PC-3 (cell line): ENCODE measurements around the gene RANBP3.

Experiments
- EZH2 ChIP-seq: fragments of 300-600 bp; sonication (generic); IDR thresholded peaks from one replicate; pipeline ENCODE4 v1.6.1; 2017; ENCODE audit warnings: antibody characterized with exemption, mild to moderate bottlenecking, low read length; ENCODE audit not compliant: unreplicated experiment
- EZH2phosphoT487 ChIP-seq: fragments of 300-600 bp; sonication (generic); IDR thresholded peaks from 2 replicates; pipeline ENCODE4 v1.6.1; 2018; ENCODE audit warnings: mild to moderate bottlenecking, antibody characterized with exemption, low read length, borderline replicate concordance
- TF ChIP-seq, protein P1 (sequence below): fragments of 300-600 bp; sonication (generic); conservative IDR thresholded peaks from 2 replicates; pipeline ENCODE4 v1.5.1; 2017; ENCODE audit warnings: antibody characterized with exemption, low read depth, mild to moderate bottlenecking, low read length

DNA sequence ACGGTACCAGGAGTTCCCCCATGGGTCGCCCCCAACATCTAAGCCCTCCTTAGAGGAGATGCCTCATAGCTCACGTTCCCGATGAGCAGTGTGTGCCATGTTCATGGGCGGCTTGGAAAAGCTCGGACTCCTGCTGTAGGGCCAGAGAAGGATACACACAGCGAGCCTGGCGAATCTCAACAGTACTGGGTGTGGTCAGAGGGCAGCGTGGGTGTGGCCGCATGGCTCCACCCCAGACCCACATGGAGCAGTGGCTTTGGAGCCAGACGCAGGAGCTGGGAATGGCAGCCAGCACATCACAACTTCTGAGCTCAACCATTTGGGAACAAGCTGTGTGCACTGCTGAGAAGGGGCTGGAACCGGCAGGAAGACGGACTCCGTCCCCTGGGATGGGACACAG is 48.3 kb downstream of the RANBP3 start:
- TF ChIP-seq, protein P1, sequence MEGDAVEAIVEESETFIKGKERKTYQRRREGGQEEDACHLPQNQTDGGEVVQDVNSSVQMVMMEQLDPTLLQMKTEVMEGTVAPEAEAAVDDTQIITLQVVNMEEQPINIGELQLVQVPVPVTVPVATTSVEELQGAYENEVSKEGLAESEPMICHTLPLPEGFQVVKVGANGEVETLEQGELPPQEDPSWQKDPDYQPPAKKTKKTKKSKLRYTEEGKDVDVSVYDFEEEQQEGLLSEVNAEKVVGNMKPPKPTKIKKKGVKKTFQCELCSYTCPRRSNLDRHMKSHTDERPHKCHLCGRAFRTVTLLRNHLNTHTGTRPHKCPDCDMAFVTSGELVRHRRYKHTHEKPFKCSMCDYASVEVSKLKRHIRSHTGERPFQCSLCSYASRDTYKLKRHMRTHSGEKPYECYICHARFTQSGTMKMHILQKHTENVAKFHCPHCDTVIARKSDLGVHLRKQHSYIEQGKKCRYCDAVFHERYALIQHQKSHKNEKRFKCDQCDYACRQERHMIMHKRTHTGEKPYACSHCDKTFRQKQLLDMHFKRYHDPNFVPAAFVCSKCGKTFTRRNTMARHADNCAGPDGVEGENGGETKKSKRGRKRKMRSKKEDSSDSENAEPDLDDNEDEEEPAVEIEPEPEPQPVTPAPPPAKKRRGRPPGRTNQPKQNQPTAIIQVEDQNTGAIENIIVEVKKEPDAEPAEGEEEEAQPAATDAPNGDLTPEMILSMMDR, result no peak
- TF ChIP-seq EZH2 (no peak), EZH2phosphoT487 (no peak)
